Suppressor macrophage treated with lipopolysaccharide for 4 hours (primary cell): ENCODE measurements around the gene S1PR4.
A peak's percentile ranks its signal among the peaks of the same experiment; 100 is the strongest.
"Not testable (repeated sequence)": the region's sequence is repeated elsewhere in the genome, so short reads cannot be mapped to it uniquely, and the experiment has no call there.

Experiments used
- DNase-seq: peaks from one replicate; pipeline ENCODE4 v3.0.0-alpha.2; 2020

Gene S1PR4

DNA sequence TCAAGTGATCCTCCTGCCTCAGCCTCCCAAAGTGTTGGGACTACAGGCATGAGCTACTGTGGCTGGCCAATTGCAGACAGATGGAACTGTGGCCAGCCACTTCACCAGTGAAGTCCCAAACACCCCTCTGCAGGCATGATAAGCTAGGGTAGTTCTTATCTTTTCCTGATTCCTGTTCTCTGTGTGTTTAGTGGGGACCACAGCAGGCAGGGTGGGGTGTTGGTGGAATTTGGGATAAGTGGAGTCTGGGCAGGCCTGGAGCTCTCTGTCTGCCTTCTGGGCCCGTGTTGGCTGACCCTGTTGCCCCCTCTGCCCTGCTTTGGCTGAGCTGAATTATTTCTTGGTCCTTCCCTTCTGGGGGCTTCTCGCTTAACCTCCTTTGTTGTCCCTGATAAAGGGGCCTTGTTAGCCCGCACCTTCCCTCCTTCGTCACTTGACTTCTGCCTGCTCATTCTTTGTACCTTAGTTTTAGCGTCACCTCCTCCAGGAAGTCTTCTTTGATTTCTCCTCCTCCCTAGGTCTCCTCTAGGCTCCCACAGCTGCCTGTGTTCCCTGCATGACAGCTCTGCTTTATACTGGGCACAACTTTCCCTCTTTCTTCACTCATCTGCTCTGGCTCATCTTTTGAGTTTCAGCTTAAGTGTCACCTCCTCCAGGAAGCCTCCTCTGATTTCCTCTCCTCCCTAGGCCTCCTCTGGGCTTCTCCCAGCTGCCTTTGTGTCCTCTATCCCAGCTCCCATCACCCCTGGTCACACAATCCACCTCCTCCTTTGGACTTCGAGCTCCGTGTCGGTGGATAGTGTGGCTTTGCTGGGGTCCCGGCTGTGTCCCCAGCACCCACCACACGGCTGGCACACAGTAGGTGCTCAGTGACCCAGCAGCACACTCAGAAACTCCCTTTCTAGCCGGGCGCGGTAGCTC is 5.4 kb downstream of the S1PR4 start:
- DNase-seq: no peak

DNA sequence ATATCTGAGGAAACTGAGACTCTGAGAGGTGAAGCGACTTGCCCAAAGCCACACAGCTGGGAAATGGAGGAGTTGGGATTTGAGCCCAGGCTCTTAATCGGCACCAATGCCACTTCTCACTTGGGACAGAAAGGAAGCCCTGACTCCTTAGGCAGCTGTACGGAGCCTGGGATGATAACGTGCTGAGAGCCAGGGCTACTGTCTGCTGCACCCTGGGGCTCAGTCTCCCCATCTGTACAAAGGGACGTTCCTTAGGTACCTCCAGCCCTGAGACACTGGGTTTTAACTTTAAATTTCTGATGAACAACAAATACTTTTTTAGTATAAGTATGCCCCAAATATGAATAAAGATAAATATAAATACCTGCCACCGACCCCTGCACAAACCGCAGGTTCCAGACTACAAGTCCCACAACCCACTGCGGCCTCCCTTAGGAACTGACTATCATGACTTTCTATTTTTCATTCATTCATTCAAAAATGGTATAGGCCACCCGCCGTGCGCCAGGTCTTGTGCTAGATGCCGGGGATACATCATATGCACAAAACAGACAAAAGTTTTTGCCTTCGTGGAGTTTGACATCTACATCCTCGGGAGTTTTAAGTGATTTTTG is 6.4 kb downstream of the S1PR4 start:
- DNase-seq: no peak

- DNase-seq: peak; percentile 96
These were observed 7.0 kb downstream of the S1PR4 start, which contains the start of gene NCLN for GRCh38 chr19:3185461-3186159. TSS of gene NCLN (plus strand) at chr19:3185930. CDS start at chr19:3186031, 101 bp downstream.

- DNase-seq: no peak
These were observed 7.7 kb downstream of the S1PR4 start for GRCh38 chr19:3186160-3186688.

- DNase-seq: no peak
These were observed 8.5 kb downstream of the S1PR4 start for GRCh38 chr19:3186891-3187661.

DNA sequence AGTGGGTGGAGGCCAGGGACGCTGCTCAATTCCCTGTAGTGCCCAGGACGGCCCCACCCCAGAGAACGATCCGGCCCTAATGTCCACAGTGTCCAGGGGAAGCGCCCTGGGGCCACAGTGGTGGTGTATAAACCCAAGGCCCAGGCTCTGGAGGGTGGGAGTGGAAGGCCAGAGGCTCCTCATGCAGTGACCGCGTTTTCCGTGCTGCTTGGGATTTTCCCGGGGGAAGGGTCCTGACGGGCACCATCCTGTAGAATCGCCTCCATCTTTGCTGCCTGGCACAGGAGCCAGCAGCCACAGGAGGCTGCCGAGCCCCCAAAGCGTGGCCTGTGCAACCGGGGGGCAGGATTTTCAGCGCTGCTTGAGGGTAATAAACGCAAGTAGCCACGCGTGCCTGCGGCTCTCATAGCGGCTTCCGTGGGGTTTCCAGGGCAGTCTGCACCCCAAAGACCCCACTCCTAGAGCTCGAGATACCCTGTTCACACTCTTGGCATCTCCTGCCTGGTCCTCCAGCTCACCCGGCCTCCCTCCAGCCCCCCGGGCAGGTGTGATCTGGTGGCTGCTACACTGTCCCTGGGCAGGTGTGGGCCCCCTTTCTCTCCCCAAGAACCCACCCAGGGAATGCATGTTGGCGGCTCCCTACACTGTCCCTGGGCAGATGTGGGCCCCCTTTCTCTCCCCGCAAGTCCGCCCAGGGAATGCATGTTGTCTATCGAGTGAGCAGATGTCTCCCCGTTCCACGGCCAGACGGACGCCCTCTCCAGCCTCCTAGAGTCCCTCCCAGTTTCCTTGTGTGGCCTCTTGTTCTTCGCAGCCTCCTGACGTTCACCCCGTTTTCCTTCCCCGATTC is 9.3 kb downstream of the S1PR4 start:
- no peak for DNase-seq

- DNase-seq: no peak
These were observed 10.3 kb downstream of the S1PR4 start for GRCh38 chr19:3188627-3189596.

DNA sequence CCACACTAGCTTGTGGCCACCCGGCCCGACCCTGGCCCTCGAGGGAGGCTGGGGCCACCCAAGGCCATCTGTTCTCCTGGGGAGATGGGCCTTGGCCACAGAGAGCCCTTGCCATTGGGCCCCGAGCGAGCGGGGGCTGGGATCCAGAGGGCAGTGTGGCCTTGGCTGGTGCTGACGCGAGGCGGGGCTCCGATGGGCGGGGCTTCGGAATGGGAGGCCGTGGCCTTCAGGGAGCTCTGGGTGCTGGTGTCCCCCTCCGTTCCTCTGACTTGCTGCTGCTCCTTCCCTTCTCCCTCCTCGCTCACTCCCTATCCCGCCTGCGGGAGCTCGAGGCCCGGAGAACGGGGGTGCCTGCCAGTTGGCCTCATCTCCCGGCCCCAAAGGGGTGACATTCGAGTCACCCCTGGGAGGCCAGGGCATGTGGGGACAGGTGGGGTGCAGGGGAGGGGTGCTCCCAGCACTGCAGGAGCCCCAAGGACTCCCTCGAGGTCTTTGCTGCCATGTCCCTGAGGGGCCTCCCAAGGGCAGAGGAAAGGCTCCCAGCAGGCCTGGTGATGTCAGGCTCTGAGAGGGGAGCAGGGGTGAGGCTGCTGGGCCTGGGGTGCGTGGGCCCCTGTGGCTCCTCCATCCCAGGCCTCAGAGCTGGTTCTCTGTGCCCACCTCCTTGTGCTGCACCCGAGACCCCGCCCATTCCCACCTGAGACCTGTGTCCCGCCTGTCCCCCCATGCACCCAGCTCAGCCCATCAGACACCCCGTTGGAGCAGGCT is 11.3 kb downstream of the S1PR4 start:
- DNase-seq: no peak

DNA sequence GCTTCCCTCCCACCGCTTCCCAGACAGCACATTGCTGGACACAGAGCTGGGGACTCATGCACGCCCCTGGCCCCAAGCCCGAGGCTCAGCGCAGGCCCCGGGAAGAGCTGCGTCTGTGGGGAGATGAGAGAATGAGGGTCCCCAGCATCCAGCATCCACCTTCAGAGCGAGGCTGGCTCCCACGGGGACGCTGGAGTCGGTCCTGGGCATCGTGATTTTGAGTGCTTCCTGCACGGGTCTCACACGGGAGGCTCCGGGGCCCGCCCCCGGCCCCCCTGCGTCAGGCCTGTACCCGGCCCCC is 11.9 kb downstream of the S1PR4 start:
- no peak for DNase-seq

DNA sequence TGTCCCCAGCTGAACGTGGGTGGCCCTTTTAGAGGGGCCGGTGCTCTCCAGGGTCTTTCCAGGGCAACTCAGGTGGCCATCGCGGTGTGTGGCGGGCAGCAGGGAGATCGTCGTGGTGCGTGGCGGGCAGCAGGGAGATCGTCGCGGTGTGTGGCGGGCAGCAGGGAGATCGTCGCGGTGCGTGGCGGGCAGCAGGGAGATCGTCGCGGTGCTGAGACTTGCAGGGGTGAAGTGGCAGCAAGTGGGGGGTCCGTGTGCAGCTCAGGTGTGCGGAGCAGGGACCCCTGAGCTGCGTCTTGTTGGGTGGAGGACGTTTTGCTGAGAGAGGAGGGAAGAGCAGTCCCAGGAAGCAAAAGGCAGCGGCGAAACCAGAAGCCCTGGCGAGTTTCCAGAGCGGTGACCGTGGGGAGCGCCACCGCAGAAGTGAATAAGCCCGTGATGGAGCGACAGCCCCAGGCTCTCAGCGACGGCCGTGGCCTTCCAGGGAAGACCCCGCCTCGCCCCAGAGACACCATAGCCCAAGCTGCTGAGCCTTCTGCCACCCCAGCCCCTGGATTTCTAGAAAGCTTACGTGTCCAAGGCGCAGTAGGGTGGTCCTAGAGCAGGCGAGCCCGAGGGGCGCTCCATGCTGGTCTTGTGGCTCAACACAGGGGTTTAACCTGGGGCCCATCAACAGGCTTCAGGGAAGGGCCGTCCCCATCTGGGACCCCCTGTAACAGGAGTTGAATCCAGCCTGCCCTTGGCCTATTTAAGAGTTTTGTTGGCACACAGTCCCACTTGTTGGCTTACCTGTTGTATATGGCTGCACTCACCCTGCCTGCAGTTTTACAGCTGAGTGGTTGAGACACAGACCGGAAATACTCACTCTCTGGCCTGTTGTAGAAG is 12.6 kb downstream of the S1PR4 start:
- no peak for DNase-seq

DNA sequence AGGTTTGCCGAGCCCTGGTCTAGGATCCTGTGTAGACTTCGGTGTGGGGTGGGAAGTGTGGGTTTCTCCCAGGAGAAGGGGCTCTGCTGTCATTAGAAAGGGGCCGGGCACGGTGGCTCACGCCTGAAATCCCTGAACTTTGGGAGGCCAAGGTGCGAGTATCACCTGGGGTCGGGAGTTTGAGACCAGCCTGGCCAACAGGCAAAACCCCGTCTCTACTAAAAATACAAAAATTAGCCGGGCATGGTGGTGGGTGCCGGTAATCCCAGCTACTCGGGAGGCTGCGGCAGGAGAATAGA is 13.2 kb downstream of the S1PR4 start:
- DNase-seq: not testable (repeated sequence)

DNA sequence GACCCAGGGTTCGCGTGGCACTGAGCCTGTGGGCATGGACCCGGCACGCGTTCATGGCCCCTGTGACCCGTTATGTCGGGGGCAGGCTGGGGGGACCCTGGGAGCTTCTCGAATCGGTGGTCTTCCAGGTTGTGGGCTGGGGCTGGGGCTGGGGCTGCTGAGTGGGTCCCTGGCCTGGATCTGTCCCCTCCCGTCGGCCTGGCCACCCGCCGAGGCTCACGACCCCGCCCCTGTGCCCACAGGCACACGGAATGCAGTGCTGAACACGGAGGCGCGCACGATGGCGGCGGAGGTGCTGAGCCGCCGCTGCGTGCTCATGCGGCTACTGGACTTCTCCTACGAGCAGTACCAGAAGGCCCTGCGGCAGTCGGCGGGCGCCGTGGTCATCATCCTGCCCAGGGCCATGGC is 13.7 kb downstream of the S1PR4 start:
- DNase-seq: no peak

- DNase-seq: no peak
These were observed 14.1 kb downstream of the S1PR4 start for GRCh38 chr19:3192684-3193083.

GRCh38 chr19:3193256-3194105 is 14.9 kb downstream of the S1PR4 start:
- peak; percentile 46 for DNase-seq

DNA sequence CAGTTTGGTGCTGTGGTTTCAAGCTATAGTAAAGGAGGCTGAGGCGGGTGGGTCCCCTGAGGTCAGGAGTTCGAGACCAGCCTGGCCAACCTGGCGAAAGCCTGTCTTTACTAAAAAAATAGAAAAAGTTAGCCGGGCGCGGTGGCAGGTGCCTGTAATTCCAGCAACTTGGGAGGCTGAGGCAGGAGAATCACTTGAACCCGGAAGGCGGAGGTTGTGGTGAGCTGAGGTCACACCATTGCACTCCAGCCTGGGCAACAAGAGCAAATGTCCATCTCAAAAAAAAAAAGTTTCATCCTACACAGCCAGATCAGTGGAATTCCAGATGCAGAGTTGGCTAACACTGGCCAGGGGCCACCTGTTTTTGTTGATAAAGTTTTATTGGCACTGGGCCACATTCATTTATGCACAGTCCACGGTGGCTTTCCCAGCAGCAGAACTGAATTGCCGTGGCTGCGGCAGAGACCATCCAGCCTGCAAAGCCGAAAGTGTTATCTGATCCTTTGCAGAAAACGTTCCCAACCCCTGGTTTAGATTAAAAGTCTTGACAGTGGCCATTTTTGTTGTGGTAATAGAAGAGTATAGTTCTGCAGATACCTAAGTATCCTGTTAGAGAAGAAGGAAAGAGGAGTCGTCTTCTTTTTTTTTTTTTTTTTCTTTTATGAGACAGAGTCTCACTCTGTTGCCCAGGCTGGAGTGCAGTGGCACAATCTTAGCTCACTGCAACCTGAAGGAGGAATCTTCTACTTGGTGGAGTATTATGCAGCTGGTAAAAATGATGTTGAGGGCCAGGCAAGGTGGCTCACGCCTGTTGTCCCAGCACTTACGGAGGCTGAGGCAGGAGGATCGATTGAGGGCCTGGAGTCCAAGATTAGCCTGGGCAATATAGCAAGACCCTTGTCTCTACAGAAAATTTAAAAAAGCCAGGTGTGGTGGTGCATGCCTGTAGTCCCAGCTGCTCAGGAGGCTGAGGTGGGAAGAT is 15.8 kb downstream of the S1PR4 start:
- no peak for DNase-seq

- DNase-seq: no peak
These were observed 17.7 kb downstream of the S1PR4 start for GRCh38 chr19:3196064-3196932.
